Suprapubic skin (tissue), 3 donors: Measurements from ENCODE around the gene PRTFDC1.

Experiments
- EP300 ChIP-seq: sonication (generic); formaldehyde crosslinking; IDR thresholded peaks from one replicate; pipeline ENCODE4 v1.6.1; 2017; ENCODE audit warnings: antibody characterized with exemption
- TF ChIP-seq, protein P1 (sequence below), 2 donors: fragments of 200-600 bp in 1 of 2; fragments of 450-650 bp in 1 of 2; sonication (generic) in 1 of 2; IDR thresholded peaks; one replicate each; pipeline ENCODE4 v1.5.1; 2016 to 2019; ENCODE audit warnings: antibody characterized with exemption in 2 of 2, mild to moderate bottlenecking in 1 of 2, moderate library complexity in 1 of 2

DNA sequence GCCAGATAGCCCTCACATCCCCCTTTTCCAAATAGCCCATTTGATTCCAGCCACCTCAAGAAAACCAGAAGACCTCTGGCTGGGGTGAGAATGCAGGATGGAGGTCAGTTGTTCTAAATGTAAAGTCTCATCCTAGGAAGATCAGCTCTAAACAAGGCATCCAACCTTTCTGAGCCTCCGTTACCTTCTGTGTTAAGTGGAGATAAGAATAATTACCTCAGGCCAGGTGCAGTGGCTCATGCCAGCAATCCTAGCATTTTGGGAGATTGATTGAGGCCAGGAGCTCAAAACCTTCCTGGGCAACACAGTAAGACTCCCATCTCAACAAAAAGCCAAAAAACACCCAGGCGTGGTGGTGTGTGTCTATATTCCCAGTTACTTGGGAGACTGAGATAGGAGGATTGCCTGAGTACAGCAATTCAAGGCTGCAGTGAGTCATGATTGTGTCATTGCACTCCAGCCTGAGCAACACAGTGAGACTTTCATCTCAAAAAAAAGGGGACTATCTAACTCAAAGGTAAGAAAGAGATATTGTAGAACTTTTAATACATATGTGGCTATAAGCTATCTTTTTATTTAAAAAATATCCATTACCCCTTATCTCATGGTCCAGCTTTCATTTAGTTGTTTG lies 43.5 kb downstream of the PRTFDC1 start:
- TF ChIP-seq, protein P1, sequence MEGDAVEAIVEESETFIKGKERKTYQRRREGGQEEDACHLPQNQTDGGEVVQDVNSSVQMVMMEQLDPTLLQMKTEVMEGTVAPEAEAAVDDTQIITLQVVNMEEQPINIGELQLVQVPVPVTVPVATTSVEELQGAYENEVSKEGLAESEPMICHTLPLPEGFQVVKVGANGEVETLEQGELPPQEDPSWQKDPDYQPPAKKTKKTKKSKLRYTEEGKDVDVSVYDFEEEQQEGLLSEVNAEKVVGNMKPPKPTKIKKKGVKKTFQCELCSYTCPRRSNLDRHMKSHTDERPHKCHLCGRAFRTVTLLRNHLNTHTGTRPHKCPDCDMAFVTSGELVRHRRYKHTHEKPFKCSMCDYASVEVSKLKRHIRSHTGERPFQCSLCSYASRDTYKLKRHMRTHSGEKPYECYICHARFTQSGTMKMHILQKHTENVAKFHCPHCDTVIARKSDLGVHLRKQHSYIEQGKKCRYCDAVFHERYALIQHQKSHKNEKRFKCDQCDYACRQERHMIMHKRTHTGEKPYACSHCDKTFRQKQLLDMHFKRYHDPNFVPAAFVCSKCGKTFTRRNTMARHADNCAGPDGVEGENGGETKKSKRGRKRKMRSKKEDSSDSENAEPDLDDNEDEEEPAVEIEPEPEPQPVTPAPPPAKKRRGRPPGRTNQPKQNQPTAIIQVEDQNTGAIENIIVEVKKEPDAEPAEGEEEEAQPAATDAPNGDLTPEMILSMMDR (IDR thresholded peaks at IDR 0.05), result no peak
- TF ChIP-seq EP300, result no peak
